Stimulated activated CD8-positive, alpha-beta memory T cell treated with anti-CD3 and anti-CD28 coated beads, Interleukin-7, amount 100 ng/mL, for 1 hour (primary cell): Measurements from ENCODE around the gene LIX1.

Source experiments
- DNase-seq, 2 donors: peaks; one replicate each; pipeline ENCODE4 v3.0.0-alpha.2; 2020; ENCODE audit warnings: low read depth in 2 of 2

The LIX1 gene

DNA sequence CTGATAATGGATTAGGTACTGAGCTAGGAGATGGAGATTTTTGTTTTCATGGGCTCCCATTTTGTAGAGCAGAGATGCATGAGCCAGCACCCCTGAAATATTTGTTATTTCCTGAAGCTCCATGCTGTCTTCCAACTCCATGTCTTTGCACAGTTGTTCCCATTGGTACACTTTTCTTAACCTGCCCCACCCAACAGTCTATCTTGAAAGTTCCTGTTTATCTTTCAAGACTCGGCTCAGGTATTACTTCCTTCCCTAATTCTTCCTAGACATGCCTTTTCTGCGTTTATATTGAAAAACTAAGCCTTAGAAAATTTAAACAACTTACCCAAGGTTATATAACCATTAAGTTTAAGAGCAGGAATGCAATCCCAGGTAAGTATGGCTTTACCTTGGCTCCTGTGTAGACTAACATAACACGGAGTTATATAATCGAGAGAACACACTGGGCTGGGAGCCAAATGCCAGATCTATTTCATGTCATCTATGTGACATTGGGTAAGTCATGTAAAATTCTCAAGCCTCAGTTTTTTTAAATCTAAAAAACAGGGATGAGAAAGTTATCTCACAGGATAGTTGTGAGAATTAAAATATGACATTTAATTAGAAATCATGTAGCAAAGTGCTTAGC is 67.4 kb downstream of the LIX1 start:
- DNase-seq, result no peak

DNA sequence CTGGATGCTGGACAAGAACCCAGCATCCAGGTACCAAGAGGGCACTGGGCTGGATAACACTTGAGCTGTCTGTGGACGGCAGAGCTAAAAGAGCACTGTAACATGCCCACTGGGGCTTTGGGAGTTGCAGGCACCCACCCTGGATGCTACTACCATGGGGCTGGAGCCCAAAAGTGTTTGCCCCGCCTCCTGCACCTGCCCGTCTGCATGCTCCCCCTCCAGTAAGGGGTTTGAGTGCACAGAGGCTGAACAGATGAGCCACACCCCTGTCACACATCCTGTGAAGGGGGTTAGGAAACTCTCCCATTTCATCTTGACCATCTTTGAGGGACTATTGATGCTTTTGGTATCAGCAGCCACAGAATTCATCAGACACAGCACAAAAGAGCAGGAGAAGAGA is 69.0 kb downstream of the LIX1 start:
- DNase-seq, result no peak

DNA sequence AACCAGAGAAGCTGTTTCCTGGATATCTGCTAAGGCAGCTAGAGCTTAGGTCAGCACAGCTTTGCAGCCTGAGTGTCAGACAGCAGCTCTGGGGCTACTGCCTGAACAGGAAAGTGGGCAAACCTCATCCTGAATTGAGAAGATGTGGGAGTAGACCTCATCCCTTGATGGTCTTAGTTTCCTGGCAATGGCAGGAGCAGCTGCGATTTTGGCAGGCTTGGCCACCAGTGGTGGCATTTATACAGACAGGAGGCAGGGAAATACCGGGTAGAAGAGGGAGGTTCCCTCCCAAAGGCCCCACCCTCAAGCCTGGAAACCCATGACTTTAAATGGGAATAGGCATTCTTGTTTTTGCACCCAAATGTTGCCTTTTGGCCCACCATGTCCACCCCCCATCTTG is 69.7 kb downstream of the LIX1 start:
- no peak for DNase-seq

DNA sequence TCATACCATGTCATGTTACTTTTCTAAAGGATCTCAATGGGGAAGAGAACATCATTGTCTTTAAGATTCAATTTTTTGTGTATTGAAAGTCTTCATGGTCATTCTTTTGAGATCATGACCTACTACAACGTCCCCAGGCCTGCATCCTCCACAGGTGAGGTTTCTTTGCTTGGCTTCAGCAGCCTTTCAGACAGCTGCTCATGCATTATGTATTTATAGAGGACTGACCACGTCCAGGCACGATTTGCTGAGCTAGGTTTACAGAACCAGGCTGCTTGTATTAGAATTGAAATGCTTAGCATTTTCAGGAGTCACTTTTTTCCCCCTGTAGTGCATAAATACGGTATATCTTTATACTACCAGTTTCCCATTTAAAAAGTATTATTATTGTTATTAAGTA is 70.4 kb downstream of the LIX1 start:
- no peak for DNase-seq

DNA sequence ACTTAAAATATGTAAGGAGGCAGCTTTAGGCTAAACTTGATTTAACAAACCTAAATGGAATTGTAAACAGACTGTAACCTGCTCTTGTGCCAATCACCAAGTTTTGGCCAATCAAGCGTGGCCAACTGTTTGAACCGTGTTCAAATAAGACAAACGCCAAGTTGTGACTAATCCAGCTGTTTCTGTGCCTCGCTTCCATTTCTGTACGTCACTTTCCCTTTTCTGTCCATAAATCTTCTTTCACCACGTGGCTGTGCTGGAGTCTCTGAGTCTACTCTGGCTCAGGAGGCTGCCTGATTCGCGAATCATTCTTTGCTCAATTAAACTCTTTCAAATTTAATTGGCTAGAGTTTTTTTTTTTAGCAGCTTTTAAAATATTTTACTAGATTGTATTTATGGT is 71.3 kb downstream of the LIX1 start:
- no peak for DNase-seq

DNA sequence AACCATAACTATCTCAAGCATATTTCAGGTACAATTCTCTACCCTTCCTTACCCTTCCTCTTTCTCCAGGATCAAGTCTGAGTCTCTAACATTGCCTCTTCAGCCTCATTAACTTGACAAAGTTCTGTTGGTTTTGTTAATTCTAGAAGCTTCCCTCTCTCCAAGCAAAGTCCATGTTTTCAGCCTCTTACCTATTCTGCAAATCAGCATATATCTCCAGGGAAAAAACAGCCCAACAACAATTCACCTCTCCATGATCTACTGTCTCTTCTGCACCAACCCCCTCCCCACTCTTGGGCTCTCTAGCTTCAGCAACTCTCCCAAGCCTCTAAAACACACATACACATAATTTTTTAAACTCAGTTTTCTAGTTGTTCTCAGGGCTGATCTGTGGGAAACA is 72.2 kb downstream of the LIX1 start:
- no peak for DNase-seq

DNA sequence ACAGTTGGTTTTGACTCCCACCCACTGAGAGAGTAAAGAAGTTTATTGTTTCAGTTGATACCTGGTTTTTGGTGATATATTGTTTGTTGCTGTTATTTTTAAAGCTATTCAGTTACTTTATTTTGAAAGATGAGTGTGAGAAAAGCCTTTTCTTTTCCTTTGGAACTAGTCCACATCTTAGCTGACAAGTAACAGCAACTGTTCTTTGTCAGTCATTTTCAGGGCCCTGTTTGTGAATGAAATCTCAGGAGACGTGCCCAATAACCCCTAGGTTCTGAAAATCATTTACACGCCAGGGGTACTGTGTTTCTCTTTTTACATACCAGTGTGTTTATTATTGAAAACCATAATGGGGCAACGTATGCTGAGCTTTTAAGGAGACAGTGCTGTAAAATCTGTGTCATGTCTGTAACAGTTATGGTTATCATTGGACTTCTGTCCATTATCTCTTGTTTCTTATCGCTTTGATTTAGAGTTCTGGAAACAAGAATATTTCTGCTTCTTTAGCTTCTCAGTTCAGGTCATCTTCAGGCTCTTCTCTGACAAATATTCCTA is 75.0 kb downstream of the LIX1 start:
- no peak for DNase-seq

DNA sequence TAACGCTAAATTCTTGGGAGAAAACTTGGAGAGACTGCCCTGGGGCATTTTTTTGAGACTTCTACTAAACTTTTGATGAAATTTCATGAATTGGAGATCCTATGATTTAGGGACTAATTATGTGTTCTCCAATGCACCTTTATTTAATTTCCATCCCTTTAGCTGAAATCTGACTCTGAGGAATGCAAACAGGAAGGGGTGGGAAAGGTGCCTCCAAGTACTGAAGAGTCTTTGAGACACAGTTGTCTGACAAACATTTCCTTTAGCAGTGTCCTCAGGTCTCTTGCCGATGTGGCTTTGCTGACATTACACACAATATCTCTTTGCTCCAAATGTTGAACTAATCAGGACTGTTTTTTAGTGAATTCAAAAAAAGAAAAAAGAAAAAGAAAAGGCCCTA is 76.9 kb downstream of the LIX1 start:
- no peak for DNase-seq

DNA sequence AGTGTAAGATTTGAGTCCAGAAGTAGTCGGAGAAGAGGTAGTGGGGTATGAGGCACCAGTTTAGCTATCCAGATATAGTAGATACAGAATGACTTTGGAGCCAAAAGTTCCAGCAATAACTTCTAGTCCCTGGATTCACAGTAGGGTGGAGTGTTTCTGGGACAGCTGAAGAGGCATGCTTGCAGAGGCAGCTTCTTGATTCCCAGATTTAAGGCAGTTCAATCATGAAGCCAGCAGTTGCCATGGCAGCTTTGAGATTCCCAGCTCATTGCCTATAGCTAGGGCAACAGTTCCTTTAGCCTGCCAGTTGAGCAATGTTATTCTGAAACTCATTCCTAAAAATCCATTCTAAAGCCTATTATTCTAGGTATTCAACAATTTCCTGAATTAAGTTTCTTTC is 79.2 kb downstream of the LIX1 start:
- DNase-seq, result no peak

DNA sequence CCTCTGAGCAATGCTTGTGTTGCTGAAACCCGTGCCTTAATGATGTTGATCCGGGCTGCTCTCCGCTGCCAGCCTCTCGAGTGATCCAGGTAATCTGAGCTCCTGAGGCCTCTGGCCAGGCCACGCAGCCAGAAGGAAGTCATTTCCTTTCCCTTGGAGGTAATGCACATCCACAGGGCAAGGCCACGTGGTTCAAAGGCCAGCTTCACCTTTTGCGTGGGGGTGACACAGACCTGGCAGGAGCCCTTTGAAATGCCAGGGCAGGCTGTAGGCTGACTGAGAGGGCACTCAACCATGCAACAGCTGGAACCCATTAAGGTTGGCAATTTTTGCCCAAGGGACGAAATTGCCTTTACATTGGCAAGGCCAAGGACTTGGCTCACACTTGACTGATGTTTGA is 80.4 kb downstream of the LIX1 start:
- no peak for DNase-seq

DNA sequence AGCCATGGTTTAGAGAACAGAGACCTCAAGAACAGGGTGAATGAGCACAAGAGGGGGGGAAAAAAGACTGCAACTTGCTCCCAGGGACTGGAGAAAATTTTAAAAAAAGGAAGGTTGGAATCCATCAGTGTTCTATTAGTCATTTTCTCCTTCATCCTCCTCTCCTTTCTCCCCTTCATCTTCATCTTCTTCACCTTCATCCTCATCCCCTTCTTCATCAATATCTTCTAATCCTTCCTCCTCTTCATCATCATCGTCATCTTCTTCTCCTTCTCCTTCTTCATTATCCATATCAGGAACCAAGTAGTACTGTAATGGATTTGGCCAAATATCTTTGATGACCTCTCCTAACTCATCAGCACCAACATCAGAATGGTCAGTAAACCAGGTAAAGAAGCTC is 86.1 kb downstream of the LIX1 start:
- DNase-seq, result no peak

DNA sequence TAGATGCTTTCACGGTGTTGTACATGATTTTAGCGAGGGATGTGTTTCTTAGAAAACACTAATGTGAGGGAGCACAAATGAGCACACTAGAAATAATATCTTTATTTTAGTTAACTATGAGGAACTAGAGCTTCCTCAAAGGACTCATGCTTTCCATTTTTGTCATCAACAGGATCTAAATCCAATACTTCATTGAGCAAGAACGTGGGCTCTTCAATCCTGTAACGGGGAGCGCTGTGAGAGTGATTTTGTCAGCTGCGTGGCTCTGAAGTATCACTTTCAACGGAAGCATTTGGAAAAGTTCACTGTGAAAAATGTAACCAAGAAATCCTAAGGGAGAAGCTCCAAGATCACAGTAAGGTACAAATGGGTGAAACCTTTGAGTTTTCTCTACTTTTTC is 93.2 kb downstream of the LIX1 start:
- no peak for DNase-seq

DNA sequence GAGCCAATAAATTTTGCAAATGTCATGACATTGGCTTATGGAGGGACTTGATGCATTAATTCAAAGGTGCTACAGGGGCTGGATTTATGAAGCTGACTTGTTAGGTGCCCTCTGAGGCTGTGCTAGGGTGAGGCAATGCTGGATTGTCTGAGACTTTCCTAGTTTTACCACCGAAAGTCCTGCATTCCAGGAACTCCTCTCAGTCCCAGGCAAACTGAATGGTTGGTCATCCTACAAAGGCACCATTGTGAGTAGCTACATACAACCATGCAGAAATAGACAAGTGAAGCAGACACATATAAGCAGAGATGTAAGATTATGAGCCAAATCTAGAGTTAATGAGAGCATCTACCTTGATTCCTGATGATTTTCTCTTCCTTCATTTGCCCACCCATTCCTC is 95.3 kb downstream of the LIX1 start:
- DNase-seq, result no peak

DNA sequence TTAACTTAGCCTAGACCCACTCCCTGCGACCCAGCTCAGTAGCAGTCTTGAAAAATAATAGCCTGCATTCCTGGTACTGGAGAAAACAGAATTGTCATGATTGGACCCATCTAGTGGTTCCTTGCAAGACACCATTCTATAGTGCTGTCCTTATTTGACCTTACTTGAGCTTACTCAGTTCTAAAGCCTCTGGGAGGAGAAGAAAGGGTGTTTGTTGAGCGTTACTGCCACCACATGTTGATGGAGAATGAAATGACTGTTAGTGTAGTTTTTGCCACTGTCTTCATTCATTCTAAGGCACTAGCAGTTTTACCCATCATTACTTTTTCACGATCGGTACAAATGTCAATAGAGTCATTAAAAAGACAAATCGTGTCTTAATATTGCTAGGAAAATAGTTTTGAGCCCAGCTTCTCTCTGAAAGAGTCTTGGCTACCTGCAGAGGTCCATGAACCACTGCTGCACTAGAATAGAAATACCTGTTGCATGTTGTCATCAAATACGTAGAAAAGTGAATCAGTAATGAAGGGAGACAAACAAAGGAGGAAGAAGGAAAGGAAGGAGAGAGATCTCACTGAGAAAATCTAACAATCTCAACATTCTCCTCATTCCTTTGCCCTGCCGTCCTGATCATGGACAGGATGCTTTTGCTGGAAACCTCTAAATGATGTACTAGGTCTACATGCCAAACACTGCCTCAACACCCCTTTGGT is 96.0 kb downstream of the LIX1 start:
- DNase-seq, result no peak

DNA sequence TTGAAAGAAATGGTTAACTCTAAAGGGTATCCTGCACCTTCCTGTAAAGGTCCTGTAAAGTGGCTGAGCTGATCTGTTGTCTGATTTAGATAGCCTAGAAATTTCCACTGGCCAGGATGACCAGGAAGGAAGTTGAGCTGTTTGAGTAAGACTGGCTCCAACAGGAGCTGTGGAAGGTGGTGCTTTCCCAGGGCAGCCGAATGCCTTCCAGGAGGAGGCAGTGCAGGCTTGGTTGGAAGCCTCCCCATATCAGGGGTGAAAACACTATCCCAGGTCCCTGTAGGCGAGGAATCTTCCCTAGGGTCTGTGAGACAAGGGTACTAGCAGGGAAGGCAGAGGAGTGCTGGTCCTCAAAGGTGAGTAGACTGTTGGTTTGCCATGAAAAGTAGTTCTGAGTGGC is 98.4 kb downstream of the LIX1 start:
- DNase-seq, result no peak

DNA sequence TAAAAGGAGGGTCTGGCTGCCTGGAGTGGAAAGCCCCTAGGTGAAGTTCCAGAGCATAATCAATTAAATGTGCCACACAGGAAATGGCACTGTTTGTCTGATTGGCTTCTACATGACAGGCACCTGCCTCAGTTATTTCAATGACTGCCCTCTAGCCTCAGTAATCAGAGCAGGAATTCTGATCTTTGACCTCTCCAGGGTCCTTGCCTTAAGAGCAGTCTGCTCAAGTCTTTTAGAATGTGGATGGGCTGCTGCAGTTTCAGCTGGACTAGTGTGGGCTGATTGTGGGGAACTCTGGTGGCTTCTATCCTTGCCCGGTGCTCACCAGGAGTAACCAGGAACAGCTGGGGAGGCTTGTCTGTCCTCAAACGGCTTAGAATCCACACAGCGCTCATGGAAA is 98.9 kb downstream of the LIX1 start:
- DNase-seq, result no peak

DNA sequence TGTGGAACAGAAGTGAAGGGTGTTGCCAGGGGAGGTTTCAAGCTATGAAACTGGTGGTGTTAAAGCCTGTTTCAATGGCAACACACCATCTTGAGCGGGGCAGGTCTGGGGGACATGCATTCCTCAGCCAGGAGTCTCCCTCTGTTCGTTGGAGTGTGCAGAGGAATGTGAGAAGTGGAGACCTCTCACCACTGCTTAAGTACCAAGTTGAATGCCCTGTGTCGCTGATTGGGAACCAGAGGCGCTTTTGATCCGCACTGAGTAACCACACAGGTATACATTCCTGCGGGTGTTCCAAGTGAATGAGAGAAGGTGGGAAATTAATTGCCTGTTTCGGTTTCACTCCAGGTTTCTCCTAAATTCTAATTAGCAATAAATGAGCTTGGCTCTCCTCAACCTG is 99.4 kb downstream of the LIX1 start:
- no peak for DNase-seq
